GM12878 (cell line): Measurements from ENCODE around the gene DOCK1. TPM values are rescaled to one million over a fixed set of nuclear protein-coding genes. Genes with fewer than 3 reads are reported as not detected.

Experiments used
- ATAC-seq: fragments of 200-7000 bp; cut with Tn5 transposase; 3 replicates; pipeline ENCODE4 v1.9.1; 2020; ENCODE audit warnings: mild to moderate bottlenecking, moderate library complexity
- BruUV-seq: library from RNA; stranded (reverse); fragments of 400-500 nt; replicated peaks from 2 replicates; lab custom pipeline; 2021; lab: Mats Ljungman, UMichigan
- CTCF ChIA-PET: fragments of 300-600 bp; sonication (Branson Sonifier 250); formaldehyde crosslinking; extraction: SDS; loops from one replicate; lab custom pipeline; 2021; ENCODE audit warnings: inconsistent platforms; lab: Yijun Ruan, JAX
- POLR2A ChIA-PET: fragments of 350-600 bp; formaldehyde crosslinking; extraction: SDS; loops from one replicate; lab custom pipeline; 2021; ENCODE audit warnings: inconsistent platforms; lab: Charles Lee
- RAD21 ChIA-PET: fragments of 300-600 bp; sonication (Branson Sonifier 250); formaldehyde crosslinking; loops from one replicate; lab custom pipeline; 2023; ENCODE audit warnings: antibody characterized with exemption; ENCODE audit not compliant: unreplicated experiment; lab: Charles Lee
- SMC1A ChIA-PET: fragments of 300-600 bp; sonication (Branson Sonifier 250); formaldehyde crosslinking; loops from one replicate; lab custom pipeline; 2023; ENCODE audit not compliant: unreplicated experiment, uncharacterized antibody; lab: Charles Lee
- DNase-seq: peaks from one replicate; pipeline ENCODE4 v3.0.0-alpha.2; 2011; ENCODE audit warnings: low read depth, low spot score
- FAIRE-seq: peaks from 3 replicates; lab custom pipeline; 2011; peaks lifted over from hg19 to GRCh38; lab: Jason Lieb, UNC
- H2AFZ ChIP-seq: 2 replicates; pipeline ENCODE4 v1.6.0; 2011; ENCODE audit warnings: low read depth, low read length, control low read depth; ENCODE audit not compliant: control insufficient read depth
- H3K27ac ChIP-seq: 2 replicates; pipeline ENCODE4 v1.5.1; 2011; ENCODE audit warnings: control low read depth; ENCODE audit not compliant: control insufficient read depth, insufficient read depth
- H3K27me3 ChIP-seq, 2 experiments: replicated peaks in 1 of 2; 2 replicates each; pipeline versions ENCODE4 v1.6.0 to v1.6.1; 2011; ENCODE audit warnings: low read length in 1 of 2; ENCODE audit not compliant: control insufficient read depth in 2 of 2, insufficient read depth in 2 of 2
- H3K36me3 ChIP-seq, 2 experiments: 2 replicates each; pipeline ENCODE4 v1.5.1; 2011; ENCODE audit warnings: low read length in 1 of 2; ENCODE audit not compliant: control insufficient read depth in 2 of 2, insufficient read depth in 2 of 2
- H3K4me1 ChIP-seq: 2 replicates; pipeline ENCODE4 v1.6.1; 2011; ENCODE audit warnings: mild to moderate bottlenecking, low read length, moderate library complexity, mixed read lengths; ENCODE audit not compliant: control insufficient read depth, insufficient read depth
- H3K4me2 ChIP-seq: 2 replicates; pipeline ENCODE4 v1.6.0; 2011; ENCODE audit warnings: control low read depth; ENCODE audit not compliant: control insufficient read depth, insufficient read depth
- H3K4me3 ChIP-seq: fragments of 200-600 bp; sonication (generic); 2 replicates; pipeline ENCODE4 v1.5.1; 2016
- H3K79me2 ChIP-seq: 2 replicates; pipeline ENCODE4 v1.6.0; 2011; ENCODE audit warnings: low read length; ENCODE audit not compliant: control insufficient read depth, insufficient read depth
- H3K9ac ChIP-seq: 2 replicates; pipeline ENCODE4 v1.8.0; 2011; ENCODE audit warnings: low read length, control low read depth, mixed read lengths; ENCODE audit not compliant: control insufficient read depth, insufficient read depth
- H3K9me3 ChIP-seq: replicated peaks from 3 replicates; pipeline ENCODE4 v1.5.1; 2011; ENCODE audit warnings: mild to moderate bottlenecking, low read length; ENCODE audit not compliant: control insufficient read depth, insufficient read depth
- H4K20me1 ChIP-seq: 2 replicates; pipeline ENCODE4 v1.6.0; 2011; ENCODE audit not compliant: control insufficient read depth, insufficient read depth
- BRCA1 ChIP-seq: IDR thresholded peaks from 2 replicates; pipeline ENCODE4 v1.6.1; 2011; ENCODE audit warnings: low read depth, low read length, improper control_type of control experiment
- CREM ChIP-seq: IDR thresholded peaks from 2 replicates; pipeline ENCODE4 v1.6.1; 2014; ENCODE audit warnings: antibody characterized with exemption, low read depth
- IRF4 ChIP-seq: IDR thresholded peaks from 2 replicates; pipeline ENCODE4 v1.6.1; 2011; ENCODE audit warnings: low read depth, low read length
- IRF5 ChIP-seq: fragments of 450-650 bp; IDR thresholded peaks from 2 replicates; pipeline ENCODE4 v1.6.1; 2017; ENCODE audit warnings: borderline replicate concordance
- LARP7 ChIP-seq: fragments of 450-650 bp; IDR thresholded peaks from 2 replicates; pipeline ENCODE4 v1.6.1; 2017; ENCODE audit warnings: mild to moderate bottlenecking
- MTA2 ChIP-seq: fragments of 450-650 bp; IDR thresholded peaks from 2 replicates; pipeline ENCODE4 v1.6.1; 2016; ENCODE audit warnings: low read depth, mild to moderate bottlenecking, moderate library complexity
- MYB ChIP-seq: fragments of 150-350 bp; IDR thresholded peaks from 2 replicates; pipeline ENCODE4 v1.6.1; 2014; ENCODE audit warnings: mild to moderate bottlenecking, low read depth, low read length, borderline replicate concordance
- NFXL1 ChIP-seq: fragments of 450-650 bp; IDR thresholded peaks from 2 replicates; pipeline ENCODE4 v1.6.1; 2017; ENCODE audit warnings: antibody characterized with exemption, mild to moderate bottlenecking, borderline replicate concordance
- RCOR1 ChIP-seq: conservative IDR thresholded peaks from 2 replicates; pipeline ENCODE4 v1.6.1; 2012; ENCODE audit warnings: low read depth, low read length, improper control_type of control experiment
- SMARCA5 ChIP-seq: fragments of 450-650 bp; IDR thresholded peaks from 2 replicates; pipeline ENCODE4 v1.6.1; 2017; ENCODE audit warnings: mild to moderate bottlenecking
- WGBS: methylation state at CpG from one replicate; pipeline ENCODE4 v1.1.6; 2016; ENCODE audit warnings: low lambda C conversion rate; ENCODE audit not compliant: insufficient replicate concordance, insufficient coverage; ENCODE audit errors: missing lambda C conversion rate; 5-methylcytosine and 5-hydroxymethylcytosine counted together
- in situ Hi-C: fragments of 300-500 bp; cut with MboI; formaldehyde crosslinking; loops from 9 replicates; pipeline ENCODE4 v1.14.3; 2018; ENCODE audit warnings: mixed read lengths
- intact Hi-C: fragments of 100-400 bp; cut with micrococcal nuclease; formaldehyde crosslinking; loops from one replicate; pipeline ENCODE4 v1.14.2; 2022; ENCODE audit not compliant: unreplicated experiment
- polyA plus RNA-seq, 11 experiments: library from polyadenylated mRNA; depleted of rRNA in 4 of 11; unstranded in 6 of 11; stranded (reverse) in 5 of 11; fragments of >200 nt; fragmentation: Nextera tagmentation in 4 of 11; fragmentation: Illumina TruSeq in 1 of 11; extraction: Ambion mirVana in 4 of 11; extraction: Trizol in 1 of 11; gene quantifications; 1 replicate in 1 of 11; 2 replicates in 10 of 11; pipeline versions ENCODE4 v1.2.1 to v1.2.3, GENCODE V29; 2011 to 2016; ENCODE audit warnings: inconsistent platforms in 2 of 11, missing spikeins in 2 of 11, low read depth in 1 of 11
- total RNA-seq, 4 experiments: library from RNA; depleted of rRNA in 3 of 4; stranded (reverse); fragments of >200 nt in 3 of 4; fragmentation: Illumina TruSeq in 1 of 4; extraction: Trizol in 1 of 4; gene quantifications; 2 replicates each; pipeline versions ENCODE4 v1.2.1 to v1.2.3, GENCODE V29; 2013 to 2021
- TF ChIP-seq, protein P1 (sequence below): fragments of 450-650 bp; IDR thresholded peaks from 2 replicates; pipeline ENCODE4 v1.6.1; 2018; ENCODE audit warnings: borderline replicate concordance, mild to moderate bottlenecking; ENCODE audit not compliant: partially characterized antibody
- TF ChIP-seq, protein P2 (sequence below): IDR thresholded peaks from 2 replicates; pipeline ENCODE4 v1.6.1; 2011; ENCODE audit warnings: borderline replicate concordance, low read depth, mild to moderate bottlenecking, moderate library complexity, mixed read lengths, low read length; ENCODE audit not compliant: insufficient read depth; ENCODE audit errors: extremely low read length
- TF ChIP-seq, protein P3 (sequence below): IDR thresholded peaks from 2 replicates; pipeline ENCODE4 v1.6.1; 2012; ENCODE audit warnings: low read depth, low read length, improper control_type of control experiment
- TF ChIP-seq, protein P4 (sequence below): fragments of 450-650 bp; IDR thresholded peaks from 2 replicates; pipeline ENCODE4 v1.6.1; 2017; ENCODE audit warnings: low read depth, mild to moderate bottlenecking, moderate library complexity

Gene DOCK1
- total and polyA plus RNA-seq, 10 of the 15 experiments (the other 5 are each of a cell fraction or from before 2014, with no cell fraction given), result 0.05 to 0.18 TPM; not detected in 8

DNA sequence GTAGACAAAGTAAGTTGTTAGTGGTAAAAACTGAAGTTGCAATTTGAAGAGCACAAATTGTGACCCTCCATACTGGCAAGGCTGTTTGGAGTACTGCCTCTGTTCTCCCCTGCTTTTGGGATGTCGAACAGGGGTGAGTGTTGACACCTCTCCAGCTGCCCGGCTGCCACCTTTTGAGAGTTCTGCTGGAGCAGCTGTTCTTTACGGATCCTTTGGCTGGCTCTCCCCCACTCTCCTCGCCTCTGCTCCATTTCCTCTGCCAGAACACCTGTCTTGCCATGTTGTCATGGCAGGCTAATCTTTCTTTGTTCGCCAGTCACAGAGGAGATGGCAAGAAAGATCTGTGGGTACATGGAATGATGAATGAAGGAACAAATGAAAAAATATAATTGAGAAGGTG is 256.3 kb downstream of the DOCK1 start:
- 9% methylated on average over 5 of the region's 5 CpGs for WGBS
- TF ChIP-seq, protein P1, sequence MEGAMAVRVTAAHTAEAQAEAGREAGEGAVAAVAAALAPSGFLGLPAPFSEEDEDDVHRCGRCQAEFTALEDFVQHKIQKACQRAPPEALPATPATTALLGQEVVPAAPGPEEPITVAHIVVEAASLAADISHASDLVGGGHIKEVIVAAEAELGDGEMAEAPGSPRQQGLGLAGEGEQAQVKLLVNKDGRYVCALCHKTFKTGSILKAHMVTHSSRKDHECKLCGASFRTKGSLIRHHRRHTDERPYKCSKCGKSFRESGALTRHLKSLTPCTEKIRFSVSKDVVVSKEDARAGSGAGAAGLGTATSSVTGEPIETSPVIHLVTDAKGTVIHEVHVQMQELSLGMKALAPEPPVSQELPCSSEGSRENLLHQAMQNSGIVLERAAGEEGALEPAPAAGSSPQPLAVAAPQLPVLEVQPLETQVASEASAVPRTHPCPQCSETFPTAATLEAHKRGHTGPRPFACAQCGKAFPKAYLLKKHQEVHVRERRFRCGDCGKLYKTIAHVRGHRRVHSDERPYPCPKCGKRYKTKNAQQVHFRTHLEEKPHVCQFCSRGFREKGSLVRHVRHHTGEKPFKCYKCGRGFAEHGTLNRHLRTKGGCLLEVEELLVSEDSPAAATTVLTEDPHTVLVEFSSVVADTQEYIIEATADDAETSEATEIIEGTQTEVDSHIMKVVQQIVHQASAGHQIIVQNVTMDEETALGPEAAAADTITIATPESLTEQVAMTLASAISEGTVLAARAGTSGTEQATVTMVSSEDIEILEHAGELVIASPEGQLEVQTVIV, result no peak
- TF ChIP-seq, protein P2, sequence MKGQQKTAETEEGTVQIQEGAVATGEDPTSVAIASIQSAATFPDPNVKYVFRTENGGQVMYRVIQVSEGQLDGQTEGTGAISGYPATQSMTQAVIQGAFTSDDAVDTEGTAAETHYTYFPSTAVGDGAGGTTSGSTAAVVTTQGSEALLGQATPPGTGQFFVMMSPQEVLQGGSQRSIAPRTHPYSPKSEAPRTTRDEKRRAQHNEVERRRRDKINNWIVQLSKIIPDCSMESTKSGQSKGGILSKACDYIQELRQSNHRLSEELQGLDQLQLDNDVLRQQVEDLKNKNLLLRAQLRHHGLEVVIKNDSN, result no peak
- no peak for TF ChIP-seq RCOR1
- TF ChIP-seq NFXL1, result no peak
- no peak for TF ChIP-seq MTA2
- TF ChIP-seq, protein P3, sequence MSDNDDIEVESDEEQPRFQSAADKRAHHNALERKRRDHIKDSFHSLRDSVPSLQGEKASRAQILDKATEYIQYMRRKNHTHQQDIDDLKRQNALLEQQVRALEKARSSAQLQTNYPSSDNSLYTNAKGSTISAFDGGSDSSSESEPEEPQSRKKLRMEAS, result no peak
- TF ChIP-seq CREM, result no peak
- TF ChIP-seq, protein P4, sequence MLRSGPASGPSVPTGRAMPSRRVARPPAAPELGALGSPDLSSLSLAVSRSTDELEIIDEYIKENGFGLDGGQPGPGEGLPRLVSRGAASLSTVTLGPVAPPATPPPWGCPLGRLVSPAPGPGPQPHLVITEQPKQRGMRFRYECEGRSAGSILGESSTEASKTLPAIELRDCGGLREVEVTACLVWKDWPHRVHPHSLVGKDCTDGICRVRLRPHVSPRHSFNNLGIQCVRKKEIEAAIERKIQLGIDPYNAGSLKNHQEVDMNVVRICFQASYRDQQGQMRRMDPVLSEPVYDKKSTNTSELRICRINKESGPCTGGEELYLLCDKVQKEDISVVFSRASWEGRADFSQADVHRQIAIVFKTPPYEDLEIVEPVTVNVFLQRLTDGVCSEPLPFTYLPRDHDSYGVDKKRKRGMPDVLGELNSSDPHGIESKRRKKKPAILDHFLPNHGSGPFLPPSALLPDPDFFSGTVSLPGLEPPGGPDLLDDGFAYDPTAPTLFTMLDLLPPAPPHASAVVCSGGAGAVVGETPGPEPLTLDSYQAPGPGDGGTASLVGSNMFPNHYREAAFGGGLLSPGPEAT, result no peak
- no peak for TF ChIP-seq IRF5
- no peak for TF ChIP-seq LARP7
- TF ChIP-seq BRCA1, result no peak
- no peak for TF ChIP-seq SMARCA5
- TF ChIP-seq MYB, result no peak
- no peak for TF ChIP-seq IRF4
- no peak overlapping the region for H3K4me2 ChIP-seq
- ChIA-PET CTCF (interaction anchor here (0.6 kb wide), 1 partner anchor 944 kb away, joined by 3 read pairs; no protein-coding TSS in a partner anchor), SMC1A (no interaction called here), POLR2A (no interaction called here), RAD21 (no interaction called here)
- no peak overlapping the region for H2AFZ ChIP-seq
- no peak overlapping the region for H3K4me3 ChIP-seq
- intact Hi-C loops (no loop called here), in situ Hi-C loops (no loop called here)
- H3K27me3 ChIP-seq, result no peaks in the 10 kb centered on the region
- no peaks in the 10 kb centered on the region for H3K4me1 ChIP-seq
- DNase-seq (no peak), ATAC-seq (no peak), FAIRE-seq (no peak)
- no peak overlapping the region for H3K27ac ChIP-seq
- H4K20me1 ChIP-seq, result no peaks in the 10 kb centered on the region
- H3K9me3 ChIP-seq, result no peaks in the 10 kb centered on the region
- no peak overlapping the region for H3K9ac ChIP-seq
- no peaks in the 10 kb centered on the region for H3K36me3 ChIP-seq
- BruUV-seq, result no TSS peak
- no peaks in the 10 kb centered on the region for H3K79me2 ChIP-seq
